GM18498 (cell line): ENCODE measurements around the gene ATP6V0D1.
"Not testable (repeated sequence)": the region's sequence is repeated elsewhere in the genome, so short reads cannot be mapped to it uniquely, and the experiment has no call there.

ENCODE experiments used
- ATAC-seq: cut with Tn5 transposase; IDR thresholded peaks from one replicate; pipeline ENCODE4 v1.9.1; 2021; ENCODE audit warnings: mild to moderate bottlenecking, moderate library complexity; ENCODE audit not compliant: unreplicated experiment

ATP6V0D1 gene

GRCh38 chr16:67504031-67505021 is 23.4 kb upstream of the ATP6V0D1 start:
- ATAC-seq = no peak

- no peak for ATAC-seq
Observed at GRCh38 chr16:67499106-67499505, 18.1 kb upstream of the ATP6V0D1 start.

- no peak for ATAC-seq
Observed at GRCh38 chr16:67490335-67491096, 9.6 kb upstream of the ATP6V0D1 start.

- ATAC-seq = peak; percentile 23
Observed at GRCh38 chr16:67489401-67490083, 8.6 kb upstream of the ATP6V0D1 start.

GRCh38 chr16:67487561-67487960 is 6.6 kb upstream of the ATP6V0D1 start:
- ATAC-seq = not testable (repeated sequence)

- ATAC-seq = no peak
Observed at GRCh38 chr16:67486805-67487204, 5.8 kb upstream of the ATP6V0D1 start.

- ATAC-seq = no peak
Observed at GRCh38 chr16:67483731-67484525, 3.0 kb upstream of the ATP6V0D1 start.

- ATAC-seq = no peak
Observed at GRCh38 chr16:67483150-67483549, 2.2 kb upstream of the ATP6V0D1 start, which contains the start of gene AGRP. Gene AGRP (minus strand): TSS chr16:67483547. CDS start chr16:67483398, 149 bp downstream.

- no peak for ATAC-seq
Observed at GRCh38 chr16:67482233-67482924, 1.4 kb upstream of the ATP6V0D1 start.

- no peak for ATAC-seq
Observed at GRCh38 chr16:67481561-67482232, 740 bp upstream of the ATP6V0D1 start.

- no peak for ATAC-seq
Observed at GRCh38 chr16:67477960-67478554, 2.9 kb downstream of the ATP6V0D1 start.

GRCh38 chr16:67474551-67475455 is 6.2 kb downstream of the ATP6V0D1 start:
- no peak for ATAC-seq

GRCh38 chr16:67471758-67472384 is 9.1 kb downstream of the ATP6V0D1 start:
- no peak for ATAC-seq

GRCh38 chr16:67470359-67470758 is 10.6 kb downstream of the ATP6V0D1 start:
- ATAC-seq = no peak

GRCh38 chr16:67468731-67469130 is 12.2 kb downstream of the ATP6V0D1 start:
- ATAC-seq = no peak

GRCh38 chr16:67466581-67466980 is 14.4 kb downstream of the ATP6V0D1 start:
- no peak for ATAC-seq

GRCh38 chr16:67464565-67464964 is 16.4 kb downstream of the ATP6V0D1 start:
- ATAC-seq = no peak
